NB4 (cell line): Measurements from ENCODE around the gene EXOC4.

Experiments used
- CTCF ChIP-seq: IDR thresholded peaks from one replicate; pipeline ENCODE4 v1.5.1; 2012; ENCODE audit warnings: low read depth, low read length
- MYC ChIP-seq: IDR thresholded peaks from 2 replicates; pipeline ENCODE4 v1.6.1; 2011; ENCODE audit warnings: low read depth, low read length
- POLR2A ChIP-seq: IDR thresholded peaks from 2 replicates; pipeline ENCODE4 v1.6.1; 2011; ENCODE audit warnings: mild to moderate bottlenecking; ENCODE audit not compliant: insufficient read length; ENCODE audit errors: extremely low read depth
- TF ChIP-seq, protein P1 (sequence below): IDR thresholded peaks from 2 replicates; pipeline ENCODE4 v1.6.1; 2011; ENCODE audit warnings: low read depth, low read length

- no peak for TF ChIP-seq CTCF
- no peak for TF ChIP-seq POLR2A
- TF ChIP-seq, protein P1, sequence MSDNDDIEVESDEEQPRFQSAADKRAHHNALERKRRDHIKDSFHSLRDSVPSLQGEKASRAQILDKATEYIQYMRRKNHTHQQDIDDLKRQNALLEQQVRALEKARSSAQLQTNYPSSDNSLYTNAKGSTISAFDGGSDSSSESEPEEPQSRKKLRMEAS = no peak
- no peak for TF ChIP-seq MYC
Observed at GRCh38 chr7:133957845-133958244, 705.0 kb downstream of the EXOC4 start.
